Renal cortex interstitium (tissue), 11 donors: ENCODE measurements around the gene TUBB4B. TPM values are rescaled to one million over a fixed set of nuclear protein-coding genes. Genes with fewer than 3 reads are reported as not detected.
A peak's percentile ranks its signal among the peaks of the same experiment; 100 is the strongest.
"Not testable (repeated sequence)": the region's sequence is repeated elsewhere in the genome, so short reads cannot be mapped to it uniquely, and the experiment has no call there.

Experiments used
- DNase-seq, 11 donors: peaks; one replicate each; pipeline ENCODE4 v3.0.0-alpha.2; 2013; ENCODE audit warnings: low read depth in 9 of 11, low spot score in 4 of 11; ENCODE audit errors: extremely low read depth in 1 of 11
- polyA plus RNA-seq, 3 donors: library from polyadenylated mRNA; unstranded; fragments of 120-200 nt; gene quantifications; one replicate each; pipeline ENCODE4 v1.2.1, GENCODE V29; 2013; ENCODE audit not compliant: insufficient read length in 3 of 3

Gene TUBB4B
- polyA plus RNA-seq, 3 donors = 331 to 492 (median 358) TPM

DNA sequence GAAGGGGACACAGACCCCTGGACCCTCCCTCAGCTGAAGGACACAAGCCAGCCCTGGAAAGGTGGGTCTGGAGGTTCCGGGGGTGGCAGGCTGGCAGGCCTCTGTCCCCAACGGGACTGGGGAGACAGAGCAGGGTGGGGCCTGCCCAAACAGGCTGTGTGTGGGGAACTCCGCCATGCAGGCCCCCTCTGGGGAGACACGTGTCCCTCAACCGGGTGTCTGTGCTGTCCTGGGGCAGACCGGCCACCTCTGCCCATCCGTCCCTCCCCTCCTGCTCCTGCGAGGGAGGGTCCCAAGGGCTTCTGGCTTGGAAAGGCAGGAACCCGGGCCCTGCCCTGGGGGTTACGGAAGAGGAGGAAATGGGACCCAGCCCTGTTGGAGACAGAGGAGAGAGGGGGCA is 9.0 kb upstream of the TUBB4B start:
- no peak for DNase-seq

GRCh38 chr9:137232510-137232909 is 8.6 kb upstream of the TUBB4B start:
- DNase-seq = no peak

- DNase-seq = no peak
Measured at GRCh38 chr9:137233143-137233980, 7.7 kb upstream of the TUBB4B start.

DNA sequence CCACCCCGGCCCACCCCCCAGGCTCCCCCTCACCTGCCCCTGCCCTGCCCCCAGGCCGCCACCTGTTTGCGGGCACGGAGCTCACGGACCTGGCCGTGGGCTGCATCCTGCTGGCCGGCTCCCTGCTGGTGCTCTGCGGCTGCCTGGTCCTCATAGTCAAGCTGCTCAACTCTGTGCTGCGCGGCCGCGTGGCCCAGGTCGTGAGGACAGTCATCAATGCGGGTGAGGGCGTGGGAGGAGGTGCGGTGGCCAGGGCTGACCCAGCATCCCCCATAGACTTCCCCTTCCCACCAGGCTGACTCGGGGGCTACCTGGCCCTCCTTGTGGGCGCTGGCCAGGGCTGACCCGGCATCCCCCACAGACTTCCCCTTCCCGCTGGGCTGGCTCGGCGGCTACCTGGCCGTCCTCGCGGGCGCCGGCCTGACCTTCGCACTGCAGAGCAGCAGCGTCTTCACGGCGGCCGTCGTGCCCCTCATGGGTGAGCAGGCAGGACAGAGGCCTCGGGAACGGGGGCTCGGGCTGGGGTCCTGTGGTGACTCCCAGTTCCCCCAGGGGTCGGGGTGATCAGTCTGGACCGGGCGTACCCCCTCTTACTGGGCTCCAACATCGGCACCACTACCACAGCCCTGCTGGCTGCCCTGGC is 6.9 kb upstream of the TUBB4B start:
- no peak for DNase-seq

GRCh38 chr9:137234758-137235423 is 6.2 kb upstream of the TUBB4B start:
- no peak for DNase-seq

DNA sequence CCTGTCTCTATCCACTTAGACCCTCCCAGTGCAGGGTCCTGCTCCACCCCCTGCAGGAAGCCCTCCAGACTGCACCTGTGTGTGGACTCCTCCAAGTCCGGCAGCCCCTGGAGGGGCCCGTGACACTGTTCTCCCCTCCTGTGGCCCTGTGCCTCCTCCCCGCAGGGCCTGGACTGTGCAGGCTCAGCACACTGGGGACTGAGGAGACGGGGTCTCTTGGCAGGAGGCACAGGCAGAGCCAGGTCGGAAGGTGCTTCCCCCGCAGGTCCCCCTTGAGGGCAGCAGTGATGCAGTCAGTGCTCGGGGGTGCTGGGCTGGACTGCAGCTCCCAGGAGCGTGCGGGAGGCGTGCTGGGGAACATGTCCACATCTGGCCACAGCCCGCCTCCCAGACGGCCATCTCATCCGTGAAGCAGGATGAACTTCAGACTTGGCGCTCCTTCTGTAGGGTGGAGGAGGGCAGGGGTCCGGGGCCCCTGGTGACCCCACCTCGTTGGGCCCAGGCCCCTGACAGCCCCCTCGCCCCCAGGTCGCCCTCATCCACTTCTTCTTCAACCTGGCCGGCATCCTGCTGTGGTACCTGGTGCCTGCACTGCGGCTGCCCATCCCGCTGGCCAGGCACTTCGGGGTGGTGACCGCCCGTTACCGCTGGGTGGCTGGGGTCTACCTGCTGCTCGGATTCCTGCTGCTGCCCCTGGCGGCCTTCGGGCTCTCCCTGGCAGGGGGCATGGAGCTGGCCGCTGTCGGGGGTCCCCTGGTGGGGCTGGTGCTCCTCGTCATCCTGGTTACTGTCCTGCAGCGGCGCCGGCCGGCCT is 5.5 kb upstream of the TUBB4B start:
- no peak for DNase-seq

DNA sequence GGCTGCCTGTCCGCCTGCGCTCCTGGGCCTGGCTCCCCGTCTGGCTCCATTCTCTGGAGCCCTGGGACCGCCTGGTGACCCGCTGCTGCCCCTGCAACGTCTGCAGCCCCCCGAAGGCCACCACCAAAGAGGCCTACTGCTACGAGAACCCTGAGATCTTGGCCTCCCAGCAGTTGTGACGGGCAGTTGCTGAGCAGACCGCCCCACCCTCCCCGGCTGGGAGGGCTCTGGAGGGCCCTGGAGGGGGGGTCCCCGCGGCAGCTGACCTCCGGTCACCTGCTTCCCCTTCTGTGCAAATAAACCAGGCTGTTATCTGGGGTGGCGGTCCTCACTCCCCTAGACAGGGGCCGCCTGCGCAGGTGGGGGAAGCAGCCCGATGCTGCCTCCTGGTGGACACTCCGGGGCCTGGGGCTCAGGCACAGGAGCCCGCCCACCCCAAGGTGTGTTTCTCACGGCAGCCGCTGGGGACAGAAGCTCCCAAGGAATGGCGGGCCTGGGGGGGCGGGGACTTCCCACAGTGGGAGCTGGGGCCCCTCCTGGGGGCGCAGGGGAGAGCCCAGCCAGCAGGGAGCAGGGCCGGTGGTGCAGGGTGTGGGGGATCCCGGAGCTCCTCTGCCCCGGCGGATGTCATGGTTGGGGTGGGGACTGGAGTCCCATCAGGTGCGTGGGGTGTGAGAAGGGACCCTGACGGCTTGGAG is 4.7 kb upstream of the TUBB4B start:
- peak in 8 of 11 donors; percentile 59 to 86 (median 76) for DNase-seq

GRCh38 chr9:137236936-137237421 is 4.1 kb upstream of the TUBB4B start:
- DNase-seq = no peak

- DNase-seq = no peak
Measured at GRCh38 chr9:137237759-137238726, 3.0 kb upstream of the TUBB4B start.

- DNase-seq = not testable (repeated sequence)
Measured at GRCh38 chr9:137239541-137240200, 1.4 kb upstream of the TUBB4B start.

DNA sequence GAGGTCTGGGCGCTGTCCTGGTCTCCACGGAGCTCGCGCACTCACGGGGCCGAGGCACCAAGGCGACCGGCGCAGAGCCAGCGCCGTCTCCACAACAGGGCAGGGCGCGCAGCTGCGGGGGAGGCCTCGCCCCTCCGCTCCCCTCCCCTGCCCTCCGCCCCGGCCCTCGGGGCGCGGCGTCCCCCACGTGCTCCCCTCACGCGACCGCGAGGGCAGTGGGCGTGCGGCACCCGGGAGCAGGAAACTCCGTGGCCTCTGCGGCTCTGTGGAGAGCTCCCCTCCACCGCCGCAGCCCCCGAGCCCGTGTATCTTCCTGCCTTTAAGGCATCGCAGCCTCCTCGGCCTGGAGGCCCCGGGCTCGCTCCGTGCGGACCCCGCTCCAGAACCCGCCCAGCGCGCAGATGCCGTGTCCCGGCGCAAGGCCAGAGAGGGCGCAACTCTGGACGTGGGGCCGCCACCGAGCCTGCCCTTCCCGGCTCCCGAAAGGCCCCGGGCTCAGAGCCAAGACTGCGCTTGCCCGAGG is 708 bp upstream of the TUBB4B start:
- peak in 7 of 11 donors; percentile 53 to 72 (median 61) for DNase-seq

DNA sequence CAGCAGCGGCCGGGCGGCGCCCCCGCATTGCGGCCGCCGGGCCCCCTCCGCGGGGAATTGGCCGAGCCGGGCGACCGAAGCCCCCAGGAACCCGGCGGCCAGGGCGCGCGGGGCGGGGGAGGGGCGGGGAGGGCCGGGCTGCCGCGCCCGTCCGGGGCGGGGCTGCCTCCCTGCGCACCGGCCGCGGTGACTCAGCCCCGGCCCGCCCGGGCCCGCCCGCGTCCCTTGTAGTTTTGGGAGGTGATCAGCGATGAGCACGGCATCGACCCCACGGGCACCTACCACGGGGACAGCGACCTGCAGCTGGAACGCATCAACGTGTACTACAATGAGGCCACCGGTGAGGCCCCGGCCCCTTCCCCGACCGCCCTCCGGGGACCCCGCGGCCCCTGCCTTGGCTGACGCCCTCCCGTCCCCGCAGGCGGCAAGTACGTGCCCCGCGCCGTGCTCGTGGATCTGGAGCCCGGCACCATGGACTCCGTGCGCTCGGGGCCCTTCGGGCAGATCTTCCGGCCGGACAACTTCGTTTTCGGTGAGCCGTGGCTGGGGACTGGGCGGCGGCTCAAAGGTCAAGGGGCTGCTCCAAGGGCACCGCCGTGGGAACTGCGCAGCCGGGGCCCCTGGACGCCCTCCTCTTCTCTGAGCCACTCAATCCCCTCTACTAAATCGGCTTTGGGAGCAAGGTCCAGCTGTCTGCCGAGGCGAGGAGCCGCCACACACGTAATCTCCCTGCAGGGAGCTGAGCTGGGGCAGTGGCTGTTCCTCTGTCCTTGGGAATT is 592 bp downstream of the TUBB4B start:
- no peak for DNase-seq

DNA sequence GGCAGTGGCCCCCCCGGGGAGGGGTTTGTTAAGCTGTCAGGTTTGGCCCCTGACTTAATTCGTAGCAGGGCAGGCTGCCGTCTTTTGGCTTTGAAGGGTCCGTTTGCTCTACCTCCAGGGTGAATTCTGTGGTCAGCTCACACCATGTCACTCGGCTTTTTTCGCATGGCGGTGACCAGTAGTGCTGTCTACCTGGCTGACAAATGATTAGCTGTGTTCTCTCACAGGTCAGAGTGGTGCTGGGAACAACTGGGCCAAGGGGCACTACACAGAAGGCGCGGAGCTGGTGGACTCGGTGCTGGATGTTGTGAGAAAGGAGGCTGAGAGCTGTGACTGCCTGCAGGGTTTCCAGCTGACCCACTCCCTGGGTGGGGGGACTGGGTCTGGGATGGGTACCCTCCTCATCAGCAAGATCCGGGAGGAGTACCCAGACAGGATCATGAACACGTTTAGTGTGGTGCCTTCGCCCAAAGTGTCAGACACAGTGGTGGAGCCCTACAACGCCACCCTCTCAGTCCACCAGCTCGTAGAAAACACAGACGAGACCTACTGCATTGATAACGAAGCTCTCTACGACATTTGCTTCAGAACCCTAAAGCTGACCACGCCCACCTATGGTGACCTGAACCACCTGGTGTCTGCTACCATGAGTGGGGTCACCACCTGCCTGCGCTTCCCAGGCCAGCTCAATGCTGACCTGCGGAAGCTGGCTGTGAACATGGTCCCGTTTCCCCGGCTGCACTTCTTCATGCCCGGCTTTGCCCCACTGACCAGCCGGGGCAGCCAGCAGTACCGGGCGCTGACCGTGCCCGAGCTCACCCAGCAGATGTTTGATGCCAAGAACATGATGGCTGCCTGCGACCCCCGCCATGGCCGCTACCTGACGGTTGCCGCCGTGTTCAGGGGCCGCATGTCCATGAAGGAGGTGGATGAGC is 1.4 kb downstream of the TUBB4B start:
- no peak for DNase-seq

DNA sequence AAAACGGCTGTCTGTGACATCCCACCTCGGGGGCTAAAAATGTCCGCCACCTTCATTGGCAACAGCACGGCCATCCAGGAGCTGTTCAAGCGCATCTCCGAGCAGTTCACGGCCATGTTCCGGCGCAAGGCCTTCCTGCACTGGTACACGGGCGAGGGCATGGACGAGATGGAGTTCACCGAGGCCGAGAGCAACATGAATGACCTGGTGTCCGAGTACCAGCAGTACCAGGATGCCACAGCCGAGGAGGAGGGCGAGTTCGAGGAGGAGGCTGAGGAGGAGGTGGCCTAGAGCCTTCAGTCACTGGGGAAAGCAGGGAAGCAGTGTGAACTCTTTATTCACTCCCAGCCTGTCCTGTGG is 2.2 kb downstream of the TUBB4B start:
- DNase-seq = not testable (repeated sequence)
